Activated CD4-positive, alpha-beta T cell treated with anti-CD3 and anti-CD28 coated beads, Interleukin-2, amount 50 U/mL, for 4 hours (primary cell): ENCODE results near the gene ADAM29.
"Not testable (repeated sequence)": the region's sequence is repeated elsewhere in the genome, so short reads cannot be mapped to it uniquely, and the experiment has no call there.

Experiments
- DNase-seq, 2 experiments: peaks; one replicate each; pipeline ENCODE4 v3.0.0-alpha.2; 2020

Gene ADAM29

DNA sequence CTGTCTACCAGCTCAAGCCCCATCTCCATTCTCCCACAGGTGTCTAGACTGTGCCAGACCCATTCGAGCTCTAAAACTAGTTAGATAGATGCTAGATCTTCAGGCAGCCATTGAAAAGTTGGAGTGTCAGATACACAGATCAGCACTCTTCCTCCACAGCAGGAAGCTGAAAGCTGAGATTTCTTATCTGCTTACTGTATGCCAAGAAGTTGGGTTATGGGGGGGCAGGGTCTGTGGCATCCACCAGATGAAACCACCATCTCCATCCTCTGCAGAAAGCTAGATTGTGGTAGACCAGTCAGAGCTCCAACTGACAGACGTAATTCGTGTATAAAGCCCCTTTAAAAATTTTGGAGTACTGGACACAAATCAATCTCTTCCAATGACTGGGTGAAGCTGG lies 54.8 kb downstream of the ADAM29 start:
- DNase-seq = no peak

DNA sequence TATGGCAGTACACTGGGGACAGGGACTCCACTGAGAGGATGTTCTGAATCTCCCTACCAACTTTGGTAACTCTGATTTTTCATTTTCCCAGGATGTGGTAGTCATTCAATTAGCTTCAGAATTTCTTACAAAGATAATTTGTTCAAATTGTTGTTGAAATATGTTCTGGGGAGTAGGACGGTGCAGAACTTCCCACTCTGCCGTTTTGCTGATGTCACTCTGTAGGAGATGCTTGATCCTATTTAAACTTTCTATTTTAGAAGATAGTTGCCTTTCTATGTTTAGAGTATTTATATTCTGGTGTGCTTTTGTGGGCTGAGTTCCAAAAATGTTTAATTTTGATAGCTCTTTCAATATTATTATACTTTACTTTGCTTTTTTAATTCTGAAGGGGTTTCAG lies 55.2 kb downstream of the ADAM29 start:
- no peak for DNase-seq

DNA sequence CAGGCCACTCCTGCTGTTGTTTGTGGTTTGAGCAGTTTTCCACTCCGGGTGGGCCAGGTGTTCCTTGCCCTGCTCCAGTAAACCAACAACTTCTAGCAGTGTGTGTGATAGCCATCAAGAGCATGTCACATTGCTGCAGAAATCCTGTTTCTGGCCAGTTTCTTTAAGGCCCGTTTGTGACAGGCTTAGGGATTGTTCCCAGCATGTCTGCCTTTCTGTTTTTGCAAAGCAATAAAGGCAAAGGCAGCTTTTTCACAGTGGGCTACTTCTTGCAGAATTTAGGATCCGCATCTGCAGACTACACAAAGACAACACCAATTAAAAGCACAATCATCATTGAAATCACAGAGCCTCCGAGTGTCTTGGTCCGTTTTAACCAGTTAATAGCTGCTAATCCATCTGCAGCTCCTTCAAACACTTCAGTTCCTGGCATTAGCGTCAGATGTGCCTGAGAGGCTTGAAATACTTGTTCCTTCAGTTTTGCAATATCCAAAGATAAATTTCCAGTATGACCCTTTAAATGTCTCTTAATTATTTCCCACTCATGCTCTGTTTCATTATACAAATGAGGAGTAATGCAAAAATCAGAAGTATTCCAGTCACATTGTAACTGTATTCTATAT lies 65.1 kb downstream of the ADAM29 start:
- no peak for DNase-seq

DNA sequence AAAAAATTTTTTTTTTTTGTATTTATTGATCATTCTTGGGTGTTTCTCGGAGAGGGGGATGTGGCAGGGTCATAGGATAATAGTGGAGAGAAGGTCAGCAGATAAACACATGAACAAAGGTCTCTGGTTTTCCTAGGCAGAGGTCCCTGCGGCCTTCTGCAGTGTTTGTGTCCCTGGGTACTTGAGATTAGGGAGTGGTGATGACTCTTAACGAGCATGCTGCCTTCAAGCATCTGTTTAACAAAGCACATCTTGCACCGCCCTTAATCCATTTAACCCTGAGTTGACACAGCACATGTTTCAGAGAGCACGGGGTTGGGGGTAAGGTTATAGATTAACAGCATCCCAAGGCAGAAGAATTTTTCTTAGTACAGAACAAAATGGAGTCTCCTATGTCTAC lies 65.7 kb downstream of the ADAM29 start:
- DNase-seq = not testable (repeated sequence)

DNA sequence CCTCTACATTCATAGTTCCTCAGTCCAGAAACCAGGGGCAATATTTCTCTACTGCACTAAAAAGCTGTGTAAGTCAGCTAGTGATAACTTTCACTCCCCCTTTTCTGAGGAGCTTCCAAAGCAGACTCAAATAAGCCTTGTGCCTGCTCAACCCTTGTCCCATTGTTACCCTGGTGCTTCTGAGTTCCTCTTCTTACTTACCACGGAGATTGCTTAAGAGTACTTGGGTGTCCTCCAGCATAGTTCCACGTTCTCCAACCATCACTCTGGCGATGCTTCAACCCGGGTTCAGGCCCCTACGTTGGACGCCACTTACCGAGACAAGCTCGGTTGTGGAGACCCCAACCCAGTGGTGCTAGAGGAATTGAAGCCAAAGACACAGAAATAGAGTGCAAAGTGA lies 71.6 kb downstream of the ADAM29 start:
- DNase-seq = no peak

DNA sequence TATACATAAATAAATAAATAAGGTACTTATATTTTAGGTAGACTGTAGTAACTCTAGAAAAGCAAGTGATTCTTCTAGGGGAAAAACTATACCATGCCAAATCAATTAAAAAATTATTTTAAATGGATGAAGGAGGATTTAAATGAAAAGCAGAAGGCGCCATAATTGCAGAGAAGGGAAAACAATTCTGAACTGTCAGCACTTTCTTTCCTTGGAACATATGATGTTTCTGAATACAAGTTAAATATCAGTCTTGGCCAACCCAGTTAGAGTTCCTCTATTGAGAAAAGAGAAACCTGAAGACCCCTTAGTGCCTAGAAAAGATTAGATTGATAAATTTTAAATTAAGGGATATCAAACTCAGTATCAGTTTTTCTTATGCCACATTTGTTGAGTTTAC lies 75.8 kb downstream of the ADAM29 start:
- DNase-seq = no peak

DNA sequence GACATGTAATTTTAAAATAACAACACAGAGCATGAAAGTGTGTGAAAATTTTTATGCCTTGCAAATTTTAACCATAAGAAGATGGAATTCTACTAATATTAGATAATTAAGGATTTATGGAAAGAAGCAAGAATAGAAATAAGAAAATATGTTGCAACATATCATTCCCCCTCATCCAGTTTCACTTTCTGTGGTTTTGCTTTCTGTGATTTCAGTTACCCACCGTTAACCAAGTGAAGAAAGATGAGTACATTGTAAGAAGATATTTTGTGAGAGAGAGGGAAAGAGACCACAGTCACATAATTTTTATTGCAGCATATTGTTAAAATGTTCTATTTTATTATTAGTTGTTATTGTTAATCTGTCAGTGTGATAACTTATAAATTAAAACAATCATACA lies 77.9 kb downstream of the ADAM29 start:
- no peak for DNase-seq

DNA sequence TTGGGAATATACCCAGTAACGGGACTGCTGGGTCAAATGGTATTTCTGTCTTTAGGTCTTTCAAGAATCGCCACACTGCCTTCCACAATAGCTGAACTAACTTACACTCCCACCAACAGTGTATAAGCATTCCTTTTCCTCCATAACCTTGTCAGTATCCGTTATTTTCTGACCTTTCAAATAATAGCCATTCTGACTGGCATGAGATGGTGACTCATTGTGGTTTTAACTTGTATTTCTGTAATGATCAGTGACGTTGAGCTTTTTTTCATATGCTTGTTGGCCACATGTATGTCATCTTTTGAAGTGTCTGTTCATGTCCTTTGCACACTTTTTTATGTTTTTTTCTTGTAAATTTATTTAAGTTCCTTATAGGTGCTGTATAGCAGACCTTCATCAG lies 81.2 kb downstream of the ADAM29 start:
- DNase-seq = no peak

DNA sequence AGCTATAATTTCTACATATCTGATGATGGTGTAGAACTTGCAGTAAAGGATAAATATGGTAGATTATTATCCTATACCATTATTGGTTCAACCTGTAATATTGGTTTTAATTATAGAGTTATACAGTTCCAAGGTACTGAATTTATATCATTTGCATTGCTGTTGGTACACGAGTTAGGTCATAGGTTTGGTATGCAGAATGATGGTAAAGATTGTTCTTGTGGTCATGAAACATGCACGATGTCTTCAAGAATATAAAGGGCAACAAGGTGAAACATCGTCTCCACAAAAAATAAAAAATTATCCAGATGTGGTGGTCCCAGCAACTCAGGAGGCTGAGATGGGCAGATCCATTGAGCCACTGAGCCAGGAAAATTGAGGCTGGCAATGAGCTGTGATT lies 99.6 kb downstream of the ADAM29 start:
- DNase-seq = no peak

DNA sequence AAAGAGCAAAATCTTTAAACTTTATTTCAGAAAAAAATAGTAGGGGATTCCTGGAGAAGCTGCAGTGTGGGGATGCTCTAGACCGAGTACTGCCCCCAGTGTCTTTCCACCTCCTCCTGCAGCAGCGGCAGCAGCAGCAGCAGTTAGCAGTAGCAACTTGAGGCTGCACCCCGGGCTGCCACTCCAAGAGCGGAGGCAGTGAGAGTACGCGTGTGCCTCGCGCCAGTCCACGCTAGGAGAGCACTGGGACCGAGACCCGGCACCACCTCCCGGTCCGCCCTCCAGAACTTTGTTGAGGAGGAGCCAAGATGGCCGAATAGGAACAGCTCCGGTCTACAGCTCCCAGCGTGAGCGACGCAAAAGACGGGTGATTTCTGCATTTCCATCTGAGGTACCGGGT lies 101.3 kb downstream of the ADAM29 start:
- DNase-seq = not testable (repeated sequence)
